HPDE6-E6E7 (cell line): Measurements from ENCODE around the gene FBXL16.
A peak's percentile ranks its signal among the peaks of the same experiment; 100 is the strongest.

Experiments
- DNase-seq: peaks from one replicate; pipeline ENCODE4 v3.0.0; 2011; ENCODE audit warnings: missing footprints; ENCODE audit errors: extremely low spot score

FBXL16 gene

DNA sequence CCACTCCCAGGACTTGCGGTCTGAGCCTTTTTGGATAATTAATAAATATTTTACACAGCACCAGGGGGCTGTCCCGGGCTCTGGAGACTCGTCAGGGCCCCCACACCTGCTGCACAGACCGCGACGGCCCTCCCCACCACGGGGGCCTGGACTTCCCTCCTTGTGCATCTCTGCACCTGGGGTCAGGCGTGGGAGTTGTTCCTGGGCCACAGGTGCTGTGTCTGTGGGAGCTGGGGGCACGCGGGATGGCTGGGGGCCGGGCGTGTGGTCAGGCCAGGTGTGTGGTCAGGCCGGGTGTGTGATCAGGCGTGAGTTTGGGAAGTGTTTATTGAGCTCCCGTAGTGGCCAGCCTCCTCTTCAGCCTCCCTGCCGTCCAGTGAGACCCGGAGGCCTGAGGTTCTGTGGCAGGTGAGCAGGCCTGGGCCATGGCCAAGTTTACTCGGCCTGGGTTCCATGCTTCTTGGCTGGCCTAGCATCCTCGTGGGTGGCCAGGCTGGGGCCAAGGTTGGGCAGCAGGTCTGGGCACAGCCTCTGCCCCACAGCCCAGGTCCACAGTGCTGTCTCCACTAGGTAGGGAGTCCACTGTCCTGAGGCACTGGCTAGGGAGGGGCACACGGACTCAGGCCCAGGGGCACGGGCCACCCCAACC lies 27.3 kb downstream of the FBXL16 start:
- no peak for DNase-seq

- DNase-seq = no peak
Observed at GRCh38 chr16:677316-678190, 28.0 kb downstream of the FBXL16 start.

DNA sequence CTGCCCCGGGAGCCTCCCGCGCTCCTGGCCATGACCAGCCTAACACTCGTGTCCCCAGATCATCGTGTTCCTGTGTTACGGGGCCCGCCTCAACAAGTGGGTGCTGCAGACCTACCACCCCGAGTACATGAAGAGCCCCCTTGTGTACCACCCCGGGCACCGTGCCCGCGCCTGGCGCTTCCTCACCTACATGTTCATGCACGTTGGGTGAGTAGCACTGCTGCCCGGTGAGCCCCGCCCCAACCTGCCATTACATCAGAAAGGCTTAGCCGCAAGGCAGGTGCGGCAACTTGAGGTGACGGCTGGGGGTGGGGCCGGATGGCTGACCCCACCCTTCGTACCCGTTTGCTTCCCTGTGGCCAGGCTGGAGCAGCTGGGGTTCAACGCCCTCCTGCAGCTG lies 28.7 kb downstream of the FBXL16 start:
- DNase-seq = peak; percentile 91

DNA sequence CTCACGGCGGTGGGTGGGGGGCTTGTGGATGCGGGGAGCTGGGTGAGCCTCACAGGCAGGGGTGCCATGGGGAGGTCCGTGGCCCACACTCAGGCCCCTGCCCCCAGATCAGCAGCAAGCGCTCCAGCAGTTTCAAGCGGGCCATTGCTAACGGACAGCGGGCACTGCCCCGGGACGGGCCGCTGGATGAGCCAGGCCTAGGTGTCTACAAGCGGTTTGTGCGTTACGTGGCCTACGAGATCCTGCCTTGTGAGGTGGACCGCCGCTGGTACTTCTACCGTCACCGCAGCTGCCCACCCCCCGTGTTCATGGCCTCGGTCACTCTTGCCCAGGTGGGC lies 29.1 kb downstream of the FBXL16 start:
- DNase-seq = no peak

DNA sequence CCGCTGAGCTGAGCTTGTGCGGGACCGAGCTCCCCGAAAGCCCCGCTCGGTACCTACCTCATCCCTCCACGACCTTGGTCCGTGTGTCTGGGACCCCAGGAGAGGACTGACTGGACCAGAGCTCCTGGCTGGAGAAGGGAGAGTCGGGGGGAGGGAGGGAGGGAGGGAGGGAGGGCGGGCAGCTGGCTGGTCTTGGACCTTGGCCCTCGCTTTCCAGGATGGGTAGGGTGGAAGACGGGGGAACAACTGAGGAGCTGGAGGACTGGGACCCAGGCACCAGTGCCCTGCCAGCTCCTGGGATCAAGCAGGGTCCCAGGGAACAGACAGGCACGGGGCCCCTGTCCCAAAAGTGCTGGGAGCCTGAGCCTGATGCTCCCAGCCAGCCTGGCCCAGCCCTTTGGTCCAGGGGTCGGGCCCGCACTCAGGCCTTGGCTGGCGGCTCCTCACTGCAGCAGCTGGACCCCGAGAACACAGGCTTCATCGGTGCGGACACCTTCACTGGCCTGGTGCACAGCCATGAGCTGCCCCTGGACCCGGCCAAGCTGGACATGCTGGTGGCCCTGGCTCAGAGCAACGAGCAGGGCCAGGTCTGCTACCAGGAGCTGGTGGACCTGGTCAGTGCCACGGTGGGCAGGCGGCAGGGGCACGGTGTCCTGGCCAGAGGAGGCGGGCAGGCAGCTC lies 29.6 kb downstream of the FBXL16 start:
- DNase-seq = no peak

DNA sequence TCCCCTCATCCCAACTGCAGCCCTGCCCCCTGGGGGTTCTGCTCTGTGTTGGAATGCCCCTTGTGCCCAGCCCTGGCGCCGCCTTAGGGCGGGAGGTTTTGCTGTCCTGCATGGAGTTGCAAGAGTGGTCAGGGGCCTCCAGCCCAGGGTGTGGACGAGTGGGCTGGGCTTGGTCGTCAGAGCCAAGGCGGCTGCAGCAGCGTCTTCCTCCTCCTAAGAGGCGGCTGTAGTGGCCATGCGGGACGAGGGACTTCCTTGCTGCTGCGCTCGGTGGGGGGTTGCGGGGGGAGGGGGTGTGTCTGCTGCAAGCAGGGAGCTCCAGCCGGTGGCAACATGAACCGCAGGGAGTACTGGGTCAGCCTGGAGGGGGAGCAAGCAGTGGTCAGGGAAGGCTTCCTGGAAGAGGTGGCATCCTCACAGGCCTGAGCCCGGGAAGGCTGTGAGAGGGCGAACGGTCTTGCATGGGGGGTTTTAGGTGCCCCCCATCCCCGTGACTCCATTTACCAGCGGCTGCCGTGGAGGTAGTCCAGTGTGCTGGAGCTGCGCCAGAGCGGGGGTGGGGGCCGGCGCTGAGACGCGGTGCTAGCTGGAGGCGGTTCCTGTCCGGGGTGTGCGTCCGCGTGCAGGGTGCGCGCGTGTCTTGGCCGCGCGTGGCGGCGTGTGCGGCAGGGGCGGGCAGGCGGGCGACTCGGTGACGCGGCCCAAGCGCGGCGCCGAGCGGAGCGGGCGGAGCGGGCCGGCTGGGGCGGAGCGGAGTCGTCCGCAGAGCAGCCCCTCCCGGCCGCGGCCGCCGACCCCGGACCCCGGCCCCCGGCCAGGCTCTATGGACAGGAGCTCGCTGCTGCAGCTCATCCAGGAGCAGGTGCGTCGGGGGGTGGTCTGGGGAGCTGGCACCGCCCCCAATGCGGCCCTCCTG lies 30.4 kb downstream of the FBXL16 start, which contains the start of gene RHBDL1:
Gene RHBDL1, plus strand, starts transcription at position 704 of the 916 bp plus-strand sequence. Its CDS starts 120 bp downstream, at position 824.
- DNase-seq = no peak

DNA sequence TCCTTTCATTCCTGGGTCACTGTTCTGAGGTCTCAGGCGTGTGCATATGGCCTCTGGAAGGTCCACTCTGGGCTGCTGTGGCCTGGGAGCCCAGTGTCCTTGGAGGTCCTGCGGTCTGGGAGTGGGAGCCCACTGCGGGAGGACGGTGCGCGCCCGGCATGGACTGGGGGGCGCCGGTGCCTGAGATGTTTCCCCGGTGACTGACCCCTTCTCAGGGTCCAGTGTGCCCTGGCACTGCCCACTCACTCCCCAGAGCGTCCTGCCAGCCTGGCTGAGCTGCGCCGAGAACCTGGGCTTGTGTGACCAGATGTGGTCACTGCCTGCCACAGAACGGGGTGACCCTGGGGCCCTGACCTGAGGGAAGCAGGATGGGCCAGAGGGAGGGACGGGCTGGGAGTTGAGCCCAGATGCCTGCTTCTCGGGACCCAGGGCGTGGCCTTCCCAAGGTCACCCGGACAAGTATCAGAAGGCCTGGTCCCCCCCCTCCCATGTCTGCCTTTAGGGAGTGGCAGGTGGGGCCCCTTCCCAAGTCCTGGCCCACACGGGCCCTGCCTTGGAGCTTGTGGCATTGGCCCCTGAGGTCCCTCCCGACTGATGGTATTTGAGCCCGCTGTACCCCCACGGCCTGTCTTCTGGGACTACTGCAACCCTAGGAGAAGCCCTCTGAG lies 31.3 kb downstream of the FBXL16 start:
- DNase-seq = no peak

DNA sequence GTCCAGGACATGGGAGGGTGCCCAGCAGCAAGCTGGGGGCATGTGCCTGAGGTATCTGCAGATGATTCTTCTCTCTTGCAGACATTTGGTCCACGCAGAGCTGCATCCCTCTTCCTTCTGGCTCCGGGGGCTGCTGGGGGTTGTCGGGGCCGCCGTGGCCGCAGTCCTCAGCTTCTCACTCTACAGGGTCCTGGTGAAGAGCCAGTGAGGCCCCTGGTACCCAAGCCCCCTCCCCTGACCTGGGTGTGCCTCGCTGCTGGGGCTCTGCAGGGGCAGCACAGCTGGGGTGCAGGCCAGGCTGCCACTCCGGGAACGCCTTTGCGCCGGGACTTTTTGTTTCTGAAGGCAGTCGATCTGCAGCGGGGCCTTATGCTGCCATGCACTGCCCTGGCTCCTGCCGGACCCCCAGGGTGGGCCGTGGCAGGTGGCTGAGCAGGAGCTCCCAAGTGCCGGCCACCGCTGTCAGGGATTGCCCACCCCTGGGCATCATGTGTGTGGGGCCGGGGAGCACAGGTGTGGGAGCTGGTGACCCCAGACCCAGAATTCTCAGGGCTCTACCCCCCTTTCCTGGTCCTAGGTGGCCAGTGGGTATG lies 32.1 kb downstream of the FBXL16 start:
- no peak for DNase-seq

GRCh38 chr16:672851-673250 lies 32.8 kb downstream of the FBXL16 start:
- no peak for DNase-seq

DNA sequence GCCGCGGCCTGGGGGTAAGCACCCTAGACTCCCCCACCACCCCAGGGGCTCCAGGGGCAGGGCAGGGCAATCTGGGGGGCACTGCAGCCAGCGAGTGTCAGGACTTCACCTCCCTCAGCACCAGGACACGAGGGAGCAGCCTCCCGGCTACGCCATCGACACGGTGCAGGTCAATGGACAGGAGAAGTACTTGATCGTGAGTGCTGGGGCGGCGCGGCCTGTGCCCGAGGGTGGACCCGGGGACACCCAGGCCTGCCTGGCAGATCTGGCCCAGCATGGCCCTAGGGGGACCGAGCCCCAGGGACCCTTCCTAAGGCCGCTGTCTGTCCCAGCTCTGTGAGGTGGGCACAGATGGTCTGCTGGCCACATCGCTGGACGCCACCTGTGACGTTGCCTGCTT lies 33.2 kb downstream of the FBXL16 start:
- no peak for DNase-seq

DNA sequence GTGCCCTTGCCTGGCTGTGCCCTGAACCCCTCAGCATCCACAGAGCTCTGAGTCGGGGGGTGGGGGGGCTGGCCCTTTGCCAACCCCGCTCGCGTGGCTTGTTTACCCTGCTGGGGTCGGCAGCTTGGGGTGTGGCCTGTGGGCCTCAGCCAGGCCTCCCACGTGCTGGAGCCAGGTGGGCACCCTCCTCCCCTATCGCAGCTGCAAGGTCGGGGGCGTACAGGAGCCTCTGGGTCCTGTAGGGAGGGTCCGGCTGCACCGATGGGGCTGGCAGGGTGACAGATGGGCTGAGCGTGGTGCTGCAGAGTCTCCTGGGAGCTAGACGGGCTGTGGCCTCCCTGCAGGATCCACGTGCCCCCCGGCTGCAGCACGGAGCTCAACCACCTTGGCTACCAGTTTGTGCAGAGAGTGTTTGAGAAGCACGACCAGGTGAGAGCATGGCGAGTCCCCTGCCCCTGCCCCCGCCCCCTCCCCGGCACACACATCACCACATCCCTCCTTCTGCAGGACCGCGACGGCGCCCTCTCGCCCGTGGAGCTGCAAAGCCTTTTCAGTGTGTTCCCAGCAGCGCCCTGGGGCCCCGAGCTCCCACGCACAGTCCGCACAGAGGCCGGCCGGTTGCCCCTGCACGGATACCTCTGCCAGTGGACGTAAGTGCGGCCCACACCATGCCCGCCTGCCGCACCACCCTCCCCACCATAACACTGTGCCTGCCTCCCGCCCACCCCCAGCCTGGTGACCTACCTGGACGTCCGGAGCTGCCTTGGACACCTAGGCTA lies 34.1 kb downstream of the FBXL16 start:
- DNase-seq = no peak

- no peak for DNase-seq
Observed at GRCh38 chr16:670485-671352, 34.9 kb downstream of the FBXL16 start.

GRCh38 chr16:669666-670065 lies 35.9 kb downstream of the FBXL16 start:
- DNase-seq = no peak

DNA sequence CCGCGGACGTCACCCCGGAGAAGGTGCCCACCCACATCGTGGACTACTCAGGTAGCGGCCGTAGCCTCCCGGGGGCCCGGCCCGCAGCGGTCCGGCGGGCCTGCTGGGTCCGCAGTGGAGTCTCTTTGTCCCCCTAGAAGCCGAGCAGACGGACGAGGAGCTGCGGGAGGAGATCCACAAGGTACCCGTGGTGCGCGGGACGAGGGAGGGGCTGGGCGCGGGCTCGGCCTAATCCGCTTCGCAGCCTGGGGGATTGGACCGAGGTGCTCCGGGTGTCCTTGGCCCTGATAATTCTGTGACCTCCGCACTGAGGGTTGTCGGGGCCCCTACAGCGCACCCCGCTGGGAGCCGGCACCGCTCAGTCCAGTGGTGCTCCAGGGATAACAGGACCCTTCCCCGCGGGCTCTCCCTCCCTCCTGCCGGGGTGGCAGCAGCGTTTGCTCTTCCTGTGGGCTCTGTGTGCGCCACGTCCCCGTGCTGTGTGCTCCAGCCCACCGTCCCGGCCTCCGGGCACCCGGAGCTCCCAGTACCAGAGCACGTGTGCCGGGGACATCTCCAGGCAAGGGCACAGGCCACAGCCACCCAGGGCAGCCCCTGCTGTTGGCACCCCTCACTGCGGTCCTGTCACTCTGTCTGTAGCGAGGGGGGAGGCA lies 37.0 kb downstream of the FBXL16 start:
- no peak for DNase-seq

DNA sequence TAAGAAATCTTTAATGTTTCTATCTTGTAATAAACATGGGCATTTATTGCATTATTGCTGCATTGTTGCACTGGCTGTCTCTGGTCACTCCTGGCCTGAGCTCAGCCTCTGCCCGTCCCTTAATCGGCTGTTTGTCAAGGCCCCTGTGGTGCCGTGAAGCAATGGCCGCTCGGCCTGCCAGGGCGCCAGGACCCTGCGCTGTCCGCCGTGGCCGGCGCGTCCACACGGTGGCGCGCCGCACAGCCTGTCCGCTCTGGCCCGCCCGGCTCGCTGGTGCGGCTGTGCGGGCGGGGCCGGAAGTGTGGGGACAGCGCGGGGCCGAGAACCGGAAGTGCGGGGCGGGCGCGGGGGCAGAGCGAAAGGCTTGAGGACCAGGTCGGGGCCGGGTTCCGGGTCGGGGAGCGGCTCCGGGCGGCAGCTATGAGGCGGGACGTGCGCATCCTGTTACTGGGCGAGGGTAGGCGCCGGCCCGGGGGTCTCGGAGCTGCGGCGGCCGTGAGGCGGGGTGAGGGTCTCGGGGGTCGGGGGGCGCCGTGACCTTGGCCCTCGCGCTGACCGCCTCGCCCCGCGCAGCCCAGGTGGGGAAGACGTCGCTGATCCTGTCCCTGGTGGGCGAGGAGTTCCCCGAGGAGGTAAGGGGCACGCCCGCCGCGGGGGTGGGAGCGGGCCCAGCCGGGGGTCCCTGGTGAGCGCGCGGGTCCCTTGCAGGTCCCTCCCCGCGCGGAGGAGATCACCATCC lies 37.7 kb downstream of the FBXL16 start, which contains the start of gene RHOT2:
Gene RHOT2, plus strand, starts transcription at position 353 of the 739 bp plus-strand sequence. Its CDS starts 68 bp downstream, at position 421.
- DNase-seq = peak; percentile 76

- no peak for DNase-seq
Observed at GRCh38 chr16:667113-667779, 38.4 kb downstream of the FBXL16 start.

DNA sequence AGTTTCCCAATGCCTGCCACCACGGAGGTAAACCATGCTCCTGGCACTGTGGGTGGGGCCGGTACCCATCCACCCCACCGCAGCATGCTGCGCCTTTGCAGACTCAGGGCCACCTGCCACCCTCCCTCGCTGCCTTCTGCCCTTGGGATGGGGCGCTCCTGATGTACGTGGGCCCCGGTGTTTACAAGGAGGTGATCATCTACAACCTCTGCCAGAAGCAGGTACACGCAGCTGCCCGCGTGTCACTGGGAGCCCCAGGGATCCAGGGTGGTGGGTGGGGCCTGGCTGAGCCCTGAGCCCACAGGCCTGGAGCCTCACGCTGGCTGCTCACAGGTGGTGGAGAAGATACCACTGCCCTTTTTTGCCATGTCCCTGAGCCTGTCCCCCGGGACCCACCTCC lies 39.0 kb downstream of the FBXL16 start:
- no peak for DNase-seq
